Stimulated activated CD8-positive, alpha-beta memory T cell treated with anti-CD3 and anti-CD28 coated beads, Interleukin-4, amount 100 ng/mL, for 1 hour (primary cell): ENCODE measurements around the gene LIN28A.

Experiments
- DNase-seq, 2 donors: peaks; one replicate each; pipeline ENCODE4 v3.0.0-alpha.2; 2020; ENCODE audit warnings: low read depth in 2 of 2, low spot score in 1 of 2

LIN28A gene

DNA sequence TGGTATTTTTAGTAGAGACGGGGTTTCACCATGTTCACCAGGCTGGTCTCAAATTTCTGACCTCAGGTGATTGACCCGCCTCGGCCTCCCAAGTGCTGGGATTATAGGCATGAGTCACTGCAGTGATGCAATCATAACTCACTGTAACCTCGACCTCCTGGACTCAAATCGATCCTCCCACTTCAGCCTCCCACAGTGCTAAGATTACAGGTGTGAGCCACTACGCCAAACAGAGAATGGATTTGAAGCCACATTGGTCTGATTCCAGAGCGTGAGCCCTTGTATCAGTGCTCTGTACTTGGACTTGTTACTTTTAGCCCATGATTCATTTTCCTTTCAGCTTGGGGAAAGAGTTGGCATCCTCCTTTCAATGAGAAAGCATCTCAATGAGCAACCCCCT is 23.2 kb upstream of the LIN28A start:
- DNase-seq: no peak

DNA sequence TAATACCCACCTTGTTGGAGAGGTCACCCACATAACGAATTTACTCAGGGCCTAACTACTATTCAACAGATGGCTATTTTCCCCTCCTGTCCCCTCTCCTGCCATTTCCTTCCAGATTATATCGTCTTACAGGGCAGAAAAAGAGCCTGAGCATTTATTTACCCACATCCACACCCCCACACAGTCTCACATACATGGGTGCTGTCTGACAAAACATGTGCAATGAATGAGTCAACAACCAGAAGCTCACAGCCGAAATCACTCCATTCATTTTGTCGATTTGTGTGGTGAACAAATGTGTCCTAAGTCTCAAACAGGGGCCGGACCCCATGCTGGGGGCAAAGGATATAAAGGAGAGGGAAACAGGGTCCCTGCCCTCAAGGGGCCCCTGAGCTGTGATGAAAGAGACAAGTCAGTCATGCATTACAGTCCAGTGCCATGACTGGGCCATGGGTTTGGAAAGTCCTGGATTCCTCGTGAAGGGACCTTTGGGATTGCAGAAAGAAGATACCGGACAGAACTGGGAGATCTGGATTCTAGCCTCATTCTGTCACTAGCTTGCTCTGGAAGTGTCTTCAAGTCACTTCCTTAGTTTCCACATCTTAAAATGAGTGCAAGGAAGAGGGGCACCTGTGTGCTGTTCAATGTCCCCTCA is 21.7 kb upstream of the LIN28A start:
- DNase-seq: no peak

GRCh38 chr1:26389604-26390247 is 20.9 kb upstream of the LIN28A start:
- DNase-seq: no peak

DNA sequence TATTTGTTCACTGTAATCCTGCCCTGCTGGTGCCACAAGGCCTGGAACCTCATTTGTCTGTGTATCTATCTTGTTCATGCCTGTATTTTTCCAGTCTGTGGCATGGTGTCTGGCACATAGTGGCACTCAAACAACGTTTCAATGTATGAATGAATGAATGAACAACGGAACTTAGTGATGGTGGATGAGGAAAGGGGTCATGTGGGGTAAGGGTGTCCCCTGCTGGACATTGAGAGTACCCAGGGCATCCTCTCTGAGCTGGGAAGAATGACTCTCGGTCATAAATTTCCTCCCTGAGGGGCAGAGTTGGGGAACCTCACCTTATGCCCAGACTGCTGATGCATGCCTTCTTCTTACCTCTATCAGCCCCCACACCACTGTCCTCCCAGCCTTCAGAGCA is 19.2 kb upstream of the LIN28A start:
- no peak for DNase-seq

GRCh38 chr1:26395754-26396153 is 14.9 kb upstream of the LIN28A start:
- DNase-seq: no peak

DNA sequence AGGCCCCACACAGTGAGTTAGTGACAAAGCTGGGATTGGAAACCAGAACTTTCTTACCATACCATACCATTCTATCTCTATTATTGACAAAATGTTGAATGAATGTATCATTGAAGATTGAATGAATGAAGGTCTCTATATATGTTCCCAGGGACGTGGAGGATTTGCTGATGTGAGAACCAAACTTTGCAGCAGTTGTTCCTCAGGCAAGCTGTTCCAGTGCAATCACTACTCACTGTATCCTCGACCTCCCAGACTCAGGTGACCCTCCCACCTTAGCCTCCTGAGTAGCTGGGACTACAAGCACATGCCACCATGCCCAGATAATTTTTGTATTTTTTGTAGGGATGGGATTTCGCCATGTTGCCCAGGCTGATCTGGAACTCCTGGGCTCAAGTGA is 11.6 kb upstream of the LIN28A start:
- DNase-seq: no peak

GRCh38 chr1:26401891-26402290 is 8.7 kb upstream of the LIN28A start:
- no peak for DNase-seq

DNA sequence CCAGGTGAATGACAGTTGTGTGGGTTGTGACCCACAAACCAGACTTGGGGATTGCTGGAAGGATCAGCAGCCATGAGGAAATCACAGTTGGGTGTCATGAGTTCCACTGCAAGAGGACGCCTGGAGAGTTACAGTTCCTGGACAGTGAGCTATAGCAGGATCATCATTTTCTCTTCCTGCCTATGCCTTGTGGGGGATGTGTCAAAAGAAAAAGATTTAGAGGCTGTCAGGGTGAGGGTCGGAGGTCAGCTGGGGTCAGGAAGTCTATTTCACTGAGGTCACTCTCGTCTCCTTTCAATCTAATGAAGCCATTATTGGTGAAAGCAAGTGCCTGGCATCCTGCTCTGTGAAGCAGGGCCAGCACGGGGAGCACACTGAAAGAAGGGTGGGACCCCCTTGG is 7.0 kb upstream of the LIN28A start:
- no peak for DNase-seq

GRCh38 chr1:26404641-26405040 is 6.0 kb upstream of the LIN28A start:
- DNase-seq: no peak

GRCh38 chr1:26405281-26405915 is 5.2 kb upstream of the LIN28A start:
- no peak for DNase-seq

GRCh38 chr1:26408604-26409003 is 2.0 kb upstream of the LIN28A start:
- DNase-seq: peak; percentile 42 to 66

DNA sequence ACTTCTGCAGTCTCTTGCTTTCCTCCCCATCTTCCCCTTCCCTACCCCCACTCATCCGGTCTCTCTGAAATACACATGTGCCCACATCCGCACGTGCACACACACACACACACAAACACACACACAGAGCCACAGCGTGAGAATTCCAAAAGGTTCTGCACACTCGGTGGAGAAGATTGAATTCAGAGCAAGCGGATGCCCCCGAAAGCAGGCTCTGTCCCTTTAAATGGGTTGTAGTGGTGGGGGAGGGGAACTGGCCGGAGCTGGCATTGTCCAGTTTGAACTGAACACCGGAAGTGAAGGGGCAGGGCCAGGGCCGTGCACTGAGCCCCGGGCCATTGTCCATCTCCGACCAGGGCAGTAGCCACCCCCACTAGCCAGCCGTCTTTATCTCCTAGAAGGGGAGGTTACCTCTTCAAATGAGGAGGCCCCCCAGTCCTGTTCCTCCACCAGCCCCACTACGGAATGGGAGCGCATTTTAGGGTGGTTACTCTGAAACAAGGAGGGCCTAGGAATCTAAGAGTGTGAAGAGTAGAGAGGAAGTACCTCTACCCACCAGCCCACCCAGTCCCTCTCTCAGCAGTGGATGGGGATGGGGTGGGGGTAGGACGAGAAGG is 1.3 kb upstream of the LIN28A start:
- no peak for DNase-seq

- DNase-seq: no peak
These were observed 1.0 kb downstream of the LIN28A start for GRCh38 chr1:26411624-26412074.

GRCh38 chr1:26412180-26412840 is 1.7 kb downstream of the LIN28A start:
- DNase-seq: no peak

- DNase-seq: no peak
These were observed 2.4 kb downstream of the LIN28A start for GRCh38 chr1:26413031-26413430.

DNA sequence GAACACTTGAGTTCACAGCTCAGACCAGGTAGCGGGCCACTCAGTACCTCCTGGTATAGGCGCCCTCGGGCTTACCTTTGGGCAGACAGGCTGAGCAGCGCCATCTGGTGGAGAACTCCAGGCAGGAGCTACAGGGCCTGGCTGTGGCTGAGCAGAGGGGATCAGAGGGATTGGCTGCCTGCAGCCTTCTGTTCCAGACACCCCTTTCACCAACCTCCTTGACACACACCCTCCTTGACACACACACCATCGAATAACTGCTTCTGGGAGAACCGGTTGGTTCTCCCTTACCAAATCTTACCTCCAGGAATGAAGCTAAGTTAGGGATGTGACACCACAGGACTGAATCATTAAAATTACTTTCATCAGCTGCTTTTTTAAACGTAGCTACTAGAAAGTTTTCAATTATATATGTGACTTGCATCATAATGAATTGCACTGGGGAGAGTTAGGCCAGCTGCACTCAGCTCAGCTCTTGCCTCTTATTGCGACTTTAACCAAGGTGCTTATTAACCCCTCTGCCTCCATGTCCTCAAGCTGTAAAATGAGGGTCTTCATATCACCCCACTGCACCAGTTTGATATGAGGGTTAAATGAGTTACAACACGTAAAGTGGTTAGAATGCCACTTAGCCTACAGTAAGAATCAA is 6.6 kb downstream of the LIN28A start:
- DNase-seq: peak; percentile 74 to 77

- no peak for DNase-seq
These were observed 8.3 kb downstream of the LIN28A start for GRCh38 chr1:26418865-26419349.

DNA sequence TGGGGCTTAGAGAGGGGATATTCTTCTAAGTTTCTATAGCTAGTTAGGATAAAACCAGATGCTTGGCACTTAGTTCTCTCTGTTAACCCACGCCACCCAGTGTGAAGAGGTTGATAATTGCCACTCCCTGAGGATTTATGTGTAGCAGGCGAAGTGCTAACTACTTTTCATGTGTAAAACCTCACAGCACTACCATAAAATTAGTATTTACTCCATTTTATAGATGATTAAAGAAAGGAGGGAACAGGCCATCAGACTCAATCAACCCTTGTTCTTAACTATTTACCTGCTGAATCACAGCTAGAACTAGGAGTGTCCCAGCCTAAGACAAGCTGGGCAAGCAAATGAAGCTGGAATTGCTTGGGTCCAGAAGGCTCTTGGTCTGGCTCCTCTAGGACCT is 8.9 kb downstream of the LIN28A start:
- no peak for DNase-seq

- no peak for DNase-seq
These were observed 19.1 kb downstream of the LIN28A start for GRCh38 chr1:26429721-26430120.

- peak; percentile 96 to 98 for DNase-seq
These were observed 21.5 kb downstream of the LIN28A start, which contains the start of gene DHDDS for GRCh38 chr1:26431979-26432695. Gene DHDDS (plus strand): TSS chr1:26432321. CDS start chr1:26432946, 625 bp downstream.
